Activated CD4-positive, alpha-beta T cell treated with anti-CD3 and anti-CD28 coated beads, Interleukin-2, amount 10 ng/mL, durations not matched to agents 24 days and 14 days (primary cell): ENCODE results near the gene ERLEC1. TPM values are rescaled to one million over a fixed set of nuclear protein-coding genes. Genes with fewer than 3 reads are reported as not detected.
"Not testable (repeated sequence)": the region's sequence is repeated elsewhere in the genome, so short reads cannot be mapped to it uniquely, and the experiment has no call there.

Experiments used
- DNase-seq: peaks from one replicate; pipeline ENCODE4 v3.0.0; 2022
- H3K27ac Mint-ChIP-seq: one replicate; pipeline ENCODE4 v1.8.0; 2022; ENCODE audit warnings: mild to moderate bottlenecking, mixed read lengths
- H3K27me3 Mint-ChIP-seq: one replicate; pipeline ENCODE4 v1.8.0; 2022; ENCODE audit warnings: mixed read lengths
- H3K36me3 Mint-ChIP-seq: one replicate; pipeline ENCODE4 v1.8.0; 2022; ENCODE audit warnings: low read depth, mild to moderate bottlenecking, mixed read lengths
- H3K4me1 Mint-ChIP-seq: one replicate; pipeline ENCODE4 v1.8.0; 2021; ENCODE audit warnings: mixed read lengths
- H3K4me3 Mint-ChIP-seq: one replicate; pipeline ENCODE4 v1.8.0; 2022; ENCODE audit warnings: mild to moderate bottlenecking, moderate library complexity, mixed read lengths
- H3K9me3 Mint-ChIP-seq: one replicate; pipeline ENCODE4 v1.8.0; 2021; ENCODE audit warnings: mixed read lengths
- intact Hi-C: fragments of 100-400 bp; cut with micrococcal nuclease; formaldehyde crosslinking; loops from one replicate; pipeline ENCODE4 v1.15.1; 2023
- total RNA-seq: library from RNA; stranded (reverse); gene quantifications from 2 replicates; pipeline ENCODE4 v1.2.3, GENCODE V29; 2022

The ERLEC1 gene
- total RNA-seq, 1 donor from 2014 or later = 24.9 TPM

DNA sequence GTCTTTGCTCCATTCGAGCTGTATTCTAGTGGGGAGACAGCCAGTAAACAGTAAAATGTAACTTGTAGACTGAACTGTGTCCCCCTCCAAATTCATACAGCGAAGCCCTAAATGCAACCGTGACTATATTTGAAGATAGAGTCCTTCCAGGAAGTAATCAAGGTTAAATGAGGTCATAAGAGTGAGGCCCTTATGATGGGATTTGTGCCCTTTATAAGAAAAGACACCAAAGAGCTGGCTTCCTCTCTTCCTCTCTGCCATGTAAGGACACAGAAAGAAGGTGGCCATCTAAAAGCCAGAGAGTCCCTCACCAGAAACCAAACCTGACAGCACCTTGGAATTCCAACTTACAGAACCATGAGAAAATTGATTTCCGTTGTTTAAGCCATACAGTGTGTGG lies 41.5 kb downstream of the ERLEC1 start:
- DNase-seq = no peak
- no peaks in the 10 kb centered on the region for H3K4me1 Mint-ChIP-seq
- H3K27ac Mint-ChIP-seq = no peak overlapping the region
- H3K9me3 Mint-ChIP-seq = no peaks in the 10 kb centered on the region
- no peak overlapping the region for H3K4me3 Mint-ChIP-seq
- H3K36me3 Mint-ChIP-seq = no peaks in the 10 kb centered on the region
- H3K27me3 Mint-ChIP-seq = no peaks in the 10 kb centered on the region
- intact Hi-C loops = no loop called here

DNA sequence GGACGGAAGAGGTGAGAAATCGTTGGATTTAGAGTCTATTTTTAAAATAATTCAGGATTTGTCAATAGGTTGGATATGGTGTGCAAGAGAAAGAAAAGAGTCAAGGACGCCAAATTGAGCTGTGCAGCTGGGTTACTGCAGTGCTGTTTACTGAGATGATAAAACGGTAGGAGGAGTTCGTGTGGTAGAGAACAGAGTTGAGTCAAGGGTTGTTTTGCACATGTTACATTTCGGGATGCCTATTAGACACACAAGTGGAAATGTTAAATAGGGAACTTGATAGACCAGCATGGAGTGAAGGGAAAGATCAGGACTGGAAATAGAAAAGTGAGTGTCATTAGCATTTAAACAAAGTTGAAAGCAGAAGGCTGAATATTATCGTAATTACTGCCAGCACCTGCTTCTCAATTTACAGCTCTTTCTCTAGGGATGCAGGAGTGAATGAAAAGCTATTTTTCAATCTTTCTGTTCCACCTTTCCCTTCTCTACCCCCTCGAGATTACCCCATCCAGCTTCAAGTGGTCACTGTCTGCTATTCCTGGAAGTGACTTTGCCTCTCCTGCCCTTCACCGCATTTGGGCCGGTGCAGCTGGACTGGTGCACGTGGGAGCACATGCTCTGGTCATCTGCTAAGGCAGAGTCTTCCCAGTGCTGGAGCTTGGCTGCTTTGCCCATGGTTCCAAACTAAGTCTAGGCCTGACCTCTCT lies 42.6 kb downstream of the ERLEC1 start:
- Mint-ChIP-seq H3K27ac (no peak overlapping the region), H3K9me3 (no peaks in the 10 kb centered on the region), H3K36me3 (peaks cover 3% of the 10 kb centered on the region), H3K4me1 (no peaks in the 10 kb centered on the region), H3K27me3 (no peaks in the 10 kb centered on the region), H3K4me3 (no peak overlapping the region)
- DNase-seq = no peak
- intact Hi-C loops = no loop called here

DNA sequence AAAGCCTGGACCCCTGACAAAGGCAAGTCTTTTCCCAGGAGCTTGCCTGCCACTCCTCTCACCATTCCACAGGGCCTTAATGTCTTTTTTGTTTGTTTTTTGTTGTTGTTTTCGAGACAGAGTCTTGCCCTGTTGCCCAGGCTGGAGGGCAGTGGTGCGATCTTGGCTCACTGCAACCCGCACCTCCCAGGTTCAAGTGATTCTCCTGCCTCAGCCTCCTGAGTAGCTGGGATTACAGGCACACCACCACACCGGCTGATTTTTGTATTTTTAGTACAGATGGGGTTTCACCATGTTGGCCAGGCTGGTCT lies 43.1 kb downstream of the ERLEC1 start:
- intact Hi-C loops = not testable (repeated sequence)

DNA sequence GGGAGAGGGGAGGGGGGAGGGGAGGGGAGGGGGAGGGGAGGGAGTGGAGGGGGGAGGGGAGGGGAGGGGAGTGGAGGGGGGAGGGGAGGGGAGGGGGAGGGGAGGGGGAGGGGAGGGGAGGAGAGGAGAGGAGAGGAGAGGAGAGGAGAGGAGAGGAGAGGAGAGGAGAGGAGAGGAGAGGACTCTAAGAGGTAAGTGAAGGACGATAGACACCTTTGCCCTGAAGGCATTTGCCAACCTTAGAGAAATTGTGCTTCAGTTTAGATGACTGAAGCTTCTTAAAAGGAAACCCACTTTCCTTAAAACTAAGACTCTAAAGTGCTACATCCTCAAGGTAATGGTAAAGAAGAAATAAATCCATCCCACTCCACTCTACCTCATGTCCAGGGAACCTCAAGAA lies 53.7 kb downstream of the ERLEC1 start:
- no peaks in the 10 kb centered on the region for H3K9me3 Mint-ChIP-seq
- H3K4me3 Mint-ChIP-seq = no peak overlapping the region
- H3K4me1 Mint-ChIP-seq = peaks cover 2% of the 10 kb centered on the region
- intact Hi-C loops = no loop called here
- no peaks in the 10 kb centered on the region for H3K36me3 Mint-ChIP-seq
- no peak overlapping the region for H3K27ac Mint-ChIP-seq
- H3K27me3 Mint-ChIP-seq = no peaks in the 10 kb centered on the region
- no peak for DNase-seq

More for the DNA sequence above, 43.1 kb downstream of the ERLEC1 start:
- not testable (repeated sequence) for H3K9me3 Mint-ChIP-seq, H3K36me3 Mint-ChIP-seq, H3K27ac Mint-ChIP-seq, H3K4me1 Mint-ChIP-seq, H3K4me3 Mint-ChIP-seq, DNase-seq, H3K27me3 Mint-ChIP-seq

DNA sequence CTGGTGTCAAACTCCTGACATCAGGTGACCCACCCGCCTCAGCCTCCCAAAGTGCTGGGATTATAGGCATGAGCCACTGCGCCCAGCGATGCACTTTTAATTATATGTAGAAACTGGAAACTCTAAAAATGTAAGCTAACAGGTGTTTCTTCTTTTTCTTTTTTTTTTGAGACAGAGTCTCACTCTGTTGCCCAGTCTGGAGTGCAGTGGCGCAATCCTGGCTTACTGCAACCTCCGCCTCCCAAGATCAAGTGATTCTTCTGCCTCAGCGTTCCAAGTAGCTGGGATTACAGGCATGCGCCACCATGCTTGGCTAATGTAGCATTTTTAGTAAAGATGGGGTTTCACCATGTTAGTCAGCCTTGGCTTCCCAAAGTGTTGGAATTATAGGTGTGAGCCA lies 54.8 kb downstream of the ERLEC1 start:
- not testable (repeated sequence) for H3K36me3 Mint-ChIP-seq

DNA sequence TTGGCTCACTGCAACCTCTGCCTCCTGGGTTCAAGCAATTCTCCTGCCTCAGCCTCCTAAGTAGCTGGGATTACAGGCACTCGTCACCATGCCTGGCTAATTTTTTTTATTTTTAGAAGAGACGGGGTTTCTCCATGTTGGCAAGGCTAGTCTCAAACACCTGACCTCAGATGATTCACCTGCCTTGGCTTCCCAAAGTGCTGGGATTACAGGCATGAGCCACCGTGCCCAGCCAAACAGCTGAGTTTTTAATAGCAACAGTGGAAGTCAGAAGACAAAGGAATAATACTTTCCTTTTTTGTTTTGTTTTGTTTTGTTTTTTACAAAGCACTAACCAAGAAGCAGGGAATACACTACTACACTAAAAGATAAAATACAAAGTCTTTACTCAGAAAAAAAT lies 56.0 kb downstream of the ERLEC1 start:
- no peaks in the 10 kb centered on the region for H3K36me3 Mint-ChIP-seq
- H3K4me3 Mint-ChIP-seq = no peak overlapping the region
- H3K9me3 Mint-ChIP-seq = no peaks in the 10 kb centered on the region
- no peaks in the 10 kb centered on the region for H3K27me3 Mint-ChIP-seq
- intact Hi-C loops = no loop called here
- H3K27ac Mint-ChIP-seq = no peak overlapping the region
- H3K4me1 Mint-ChIP-seq = peaks cover 2% of the 10 kb centered on the region
- no peak for DNase-seq

More for the DNA sequence above, 54.8 kb downstream of the ERLEC1 start:
- DNase-seq, H3K27ac Mint-ChIP-seq, H3K4me1 Mint-ChIP-seq, intact Hi-C loops, H3K4me3 Mint-ChIP-seq, H3K27me3 Mint-ChIP-seq, H3K9me3 Mint-ChIP-seq: not testable (repeated sequence)

DNA sequence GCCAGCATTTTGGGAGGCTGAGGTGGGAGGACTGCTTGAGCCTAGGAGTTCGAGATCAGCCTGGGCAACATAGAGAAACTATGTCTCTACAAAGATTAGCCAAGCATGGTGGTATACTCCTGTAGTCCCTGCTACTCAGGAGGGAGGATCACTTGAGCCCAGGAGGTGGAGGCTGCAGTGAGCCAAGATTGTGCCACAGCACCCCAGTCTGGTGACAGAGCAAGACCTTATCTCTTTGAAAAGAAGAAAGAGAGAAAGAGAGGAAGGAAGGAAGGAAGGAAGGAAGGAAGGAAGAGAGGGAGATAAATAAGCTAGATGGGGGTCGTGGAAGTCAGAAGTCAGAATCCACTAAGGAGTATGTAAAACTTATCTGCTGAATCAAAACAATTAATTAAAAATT lies 56.8 kb downstream of the ERLEC1 start:
- Mint-ChIP-seq H3K36me3 (peaks cover 2% of the 10 kb centered on the region), H3K9me3 (no peaks in the 10 kb centered on the region), H3K4me3 (no peak overlapping the region), H3K4me1 (peaks cover 2% of the 10 kb centered on the region), H3K27ac (no peak overlapping the region), H3K27me3 (no peaks in the 10 kb centered on the region)
- intact Hi-C loops = no loop called here
- no peak for DNase-seq

DNA sequence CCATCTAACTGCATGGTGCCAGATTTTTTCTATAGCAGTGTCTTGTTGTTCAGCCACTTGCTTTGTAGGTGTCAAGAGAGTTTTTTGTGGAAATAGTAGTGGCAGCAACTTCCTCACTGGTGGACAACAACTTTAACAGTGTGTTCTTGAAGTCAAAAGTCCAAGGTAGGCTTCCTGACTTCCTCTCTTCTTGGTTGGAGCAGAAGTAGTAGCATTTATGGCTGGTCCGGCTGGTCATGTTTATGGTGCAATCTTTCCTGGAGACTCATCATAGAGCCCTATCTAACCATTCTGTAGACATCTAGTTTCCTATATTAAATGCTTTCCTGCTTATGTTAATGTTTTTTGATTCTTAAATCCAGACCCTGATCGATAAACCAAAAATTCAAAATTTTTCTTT lies 61.2 kb downstream of the ERLEC1 start:
- Mint-ChIP-seq H3K4me1 (no peaks in the 10 kb centered on the region), H3K27me3 (no peaks in the 10 kb centered on the region), H3K9me3 (no peaks in the 10 kb centered on the region), H3K36me3 (peaks cover 7% of the 10 kb centered on the region), H3K4me3 (no peak overlapping the region), H3K27ac (no peak overlapping the region)
- intact Hi-C loops = no loop called here
- DNase-seq = no peak

DNA sequence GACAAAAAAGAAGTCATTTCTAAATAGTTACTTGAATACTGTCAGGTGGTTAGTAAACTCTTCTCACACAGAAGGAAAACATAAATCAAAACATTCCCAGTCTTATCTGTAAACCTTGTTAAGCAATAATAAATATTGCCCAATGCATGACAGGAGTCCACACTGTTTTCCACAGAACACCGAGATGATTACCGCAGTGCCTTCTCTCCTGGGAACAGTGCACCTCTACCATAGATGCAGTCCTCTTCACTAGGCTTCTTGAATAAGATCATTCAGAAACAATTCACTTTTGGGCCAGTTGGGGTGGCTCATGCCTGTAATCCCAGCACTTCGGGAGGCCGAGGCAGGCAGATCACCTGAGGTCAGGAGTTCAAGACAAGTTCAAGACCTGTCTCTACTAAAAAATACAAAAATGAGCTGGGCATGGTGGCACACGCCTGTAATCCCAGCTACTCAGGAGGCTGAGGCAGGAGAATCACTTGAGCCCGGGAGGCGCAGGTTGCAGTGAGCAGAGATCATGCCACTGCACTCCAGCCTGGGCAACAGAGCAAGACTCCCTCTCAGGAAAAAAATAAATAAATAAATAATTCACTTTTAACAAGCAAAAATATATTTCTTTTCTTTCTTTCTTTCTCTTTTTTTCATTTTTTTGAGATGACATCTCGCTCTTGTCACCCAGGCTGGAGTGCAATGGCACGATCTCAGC lies 64.4 kb downstream of the ERLEC1 start:
- intact Hi-C loops, H3K9me3 Mint-ChIP-seq, DNase-seq, H3K4me1 Mint-ChIP-seq, H3K4me3 Mint-ChIP-seq, H3K27me3 Mint-ChIP-seq, H3K27ac Mint-ChIP-seq: not testable (repeated sequence)
- H3K36me3 Mint-ChIP-seq = peaks cover 18% of the 10 kb centered on the region

DNA sequence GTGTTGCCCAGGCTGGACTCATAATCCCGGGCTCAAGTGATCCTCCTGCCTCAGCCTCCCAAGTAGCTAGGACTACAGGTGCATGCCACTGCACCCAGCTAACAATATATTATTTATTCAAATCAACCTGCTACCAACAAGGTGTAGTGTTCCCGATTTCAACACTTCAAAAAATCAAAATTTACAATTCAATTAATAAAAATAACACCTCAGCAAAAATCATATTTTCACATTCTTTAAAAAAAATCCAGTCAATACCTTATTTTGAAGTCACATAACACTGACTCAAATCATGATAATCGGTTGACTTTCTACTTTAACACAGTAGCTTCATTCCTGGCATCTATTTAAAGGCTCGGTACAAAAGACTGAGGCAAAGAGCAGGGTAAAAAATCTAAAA lies 65.7 kb downstream of the ERLEC1 start:
- intact Hi-C loops = no loop called here
- H3K27me3 Mint-ChIP-seq = no peaks in the 10 kb centered on the region
- H3K27ac Mint-ChIP-seq = no peak overlapping the region
- H3K36me3 Mint-ChIP-seq = peaks cover 18% of the 10 kb centered on the region
- H3K4me1 Mint-ChIP-seq = no peaks in the 10 kb centered on the region
- no peak overlapping the region for H3K4me3 Mint-ChIP-seq
- no peaks in the 10 kb centered on the region for H3K9me3 Mint-ChIP-seq
- no peak for DNase-seq

DNA sequence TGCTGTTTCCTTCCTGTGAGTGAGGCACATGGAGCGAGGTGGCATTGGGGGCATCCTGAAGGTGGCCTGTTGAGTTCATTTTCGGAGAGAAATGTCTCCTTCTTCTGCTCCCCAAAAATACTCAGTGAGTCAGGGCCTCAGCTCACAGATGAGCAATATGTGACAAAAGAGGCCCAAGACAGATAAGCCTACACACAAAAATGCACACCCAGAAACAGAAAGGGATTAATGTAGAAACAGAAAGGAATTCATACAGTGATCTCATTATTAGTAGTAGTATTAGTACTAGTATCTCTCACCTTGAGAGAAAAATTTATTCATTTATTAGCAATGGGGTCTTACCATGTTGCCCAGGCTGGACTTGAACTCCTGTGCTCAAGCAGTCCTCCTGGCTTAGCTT lies 67.8 kb downstream of the ERLEC1 start:
- Mint-ChIP-seq H3K9me3 (no peaks in the 10 kb centered on the region), H3K4me1 (no peaks in the 10 kb centered on the region), H3K27me3 (no peaks in the 10 kb centered on the region), H3K4me3 (no peak overlapping the region), H3K27ac (no peak overlapping the region), H3K36me3 (peaks cover 21% of the 10 kb centered on the region)
- intact Hi-C loops = no loop called here
- DNase-seq = no peak

DNA sequence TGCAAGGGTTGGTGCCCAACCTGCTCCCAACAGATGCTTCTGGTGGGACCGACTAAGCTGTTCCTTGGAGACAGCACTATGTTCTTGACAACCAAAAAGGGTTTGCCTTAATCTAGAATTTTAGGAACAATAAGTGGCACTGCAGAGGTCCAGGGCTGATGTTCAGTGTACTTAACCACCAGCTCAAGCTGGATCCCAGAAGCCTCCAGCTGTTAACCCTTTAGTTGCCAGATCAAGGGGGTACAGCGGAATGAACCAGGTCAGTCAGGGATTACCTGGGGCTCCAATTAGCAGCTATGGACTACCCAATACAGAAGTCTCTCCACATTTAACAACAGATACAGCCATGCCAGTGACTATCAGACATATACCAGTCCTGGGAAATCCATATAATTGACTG lies 69.4 kb downstream of the ERLEC1 start:
- H3K4me3 Mint-ChIP-seq = no peak overlapping the region
- DNase-seq = no peak
- peaks cover 24% of the 10 kb centered on the region for H3K36me3 Mint-ChIP-seq
- H3K27ac Mint-ChIP-seq = no peak overlapping the region
- no peaks in the 10 kb centered on the region for H3K27me3 Mint-ChIP-seq
- intact Hi-C loops = no loop called here
- no peaks in the 10 kb centered on the region for H3K9me3 Mint-ChIP-seq
- H3K4me1 Mint-ChIP-seq = no peaks in the 10 kb centered on the region

DNA sequence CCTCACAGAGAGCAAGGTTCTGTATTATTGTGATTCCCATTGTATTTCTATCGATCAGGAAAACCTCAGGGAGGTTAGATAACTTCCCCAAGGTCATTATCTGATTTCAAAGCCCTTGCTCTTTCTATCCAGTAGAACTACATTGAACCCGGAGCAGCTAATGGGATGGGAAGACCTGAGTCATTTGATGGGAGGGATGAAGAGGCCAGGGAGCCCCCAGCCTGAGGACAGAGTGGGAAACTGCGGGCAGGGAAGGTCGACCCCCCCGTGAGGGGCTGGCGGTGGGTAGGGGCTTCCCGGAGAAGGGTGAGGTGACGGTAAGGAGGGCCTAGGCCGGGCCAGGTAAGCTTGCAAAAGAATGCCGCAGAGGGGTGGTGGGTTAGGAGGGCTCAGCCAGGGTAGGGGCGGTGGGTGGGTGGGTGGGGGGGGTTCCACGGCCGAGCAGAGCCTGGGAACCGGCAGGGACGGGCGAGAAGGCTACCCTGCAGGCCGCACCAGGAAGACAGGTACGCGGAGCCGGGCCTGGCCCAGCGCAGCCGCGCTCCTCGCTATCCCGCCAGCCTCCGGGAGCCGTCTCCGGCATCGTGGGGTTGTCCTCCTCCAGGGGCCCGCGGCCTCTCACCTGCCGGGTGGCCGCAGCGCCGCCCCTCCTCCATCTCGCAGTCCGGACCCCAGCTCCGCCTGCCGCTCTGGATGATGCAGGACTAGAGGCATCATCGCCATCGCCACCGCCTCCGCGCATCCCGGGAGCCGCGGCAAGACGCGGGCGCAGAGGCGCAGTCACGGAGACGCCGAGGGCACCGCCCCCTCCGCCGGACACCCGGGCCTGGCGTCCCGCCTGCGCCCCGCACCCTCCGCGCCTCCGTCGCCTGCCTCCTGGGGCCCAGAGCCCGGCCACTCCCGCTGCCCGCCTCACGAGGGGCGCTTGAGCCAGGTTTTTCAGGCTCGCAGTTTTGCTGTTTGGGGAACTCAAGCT lies 72.7 kb downstream of the ERLEC1 start, which contains the start of gene GPR75:
Gene GPR75 (minus strand): TSS at position 762 of the 976 bp plus-strand sequence. CDS start 5,211 bp downstream, outside the sequence.
- H3K9me3 Mint-ChIP-seq = no peaks in the 10 kb centered on the region
- H3K4me1 Mint-ChIP-seq = no peaks in the 10 kb centered on the region
- peaks cover 13% of the 10 kb centered on the region for H3K36me3 Mint-ChIP-seq
- no peak for DNase-seq
- H3K27me3 Mint-ChIP-seq = no peaks in the 10 kb centered on the region
- no peak within 1 kb of the TSS for H3K4me3 Mint-ChIP-seq
- H3K27ac Mint-ChIP-seq = no peak within 1 kb of the TSS
- intact Hi-C loops = no loop called here

DNA sequence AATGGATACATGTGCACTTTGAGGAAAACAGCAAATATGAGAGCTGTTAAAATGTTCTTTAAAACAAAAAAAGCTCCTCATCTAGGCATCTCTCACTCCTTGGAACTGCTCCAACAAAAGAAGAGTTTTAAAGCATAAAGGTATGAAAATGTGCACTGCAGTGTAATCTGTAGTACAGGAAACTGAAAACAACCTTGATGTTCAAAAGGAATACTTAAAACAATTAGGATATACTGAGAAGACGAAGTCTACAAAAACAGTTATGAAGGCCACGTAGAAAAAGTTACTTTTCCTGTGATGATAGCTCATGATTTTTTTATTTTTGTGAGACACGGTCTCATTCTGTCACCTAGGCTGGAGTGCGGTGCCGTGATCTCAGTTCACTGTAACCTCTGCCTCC lies 75.0 kb downstream of the ERLEC1 start:
- Mint-ChIP-seq H3K27me3 (no peaks in the 10 kb centered on the region), H3K4me3 (no peak overlapping the region), H3K36me3 (peaks cover 28% of the 10 kb centered on the region), H3K4me1 (no peaks in the 10 kb centered on the region), H3K9me3 (no peaks in the 10 kb centered on the region), H3K27ac (no peak overlapping the region)
- DNase-seq = no peak
- intact Hi-C loops = no loop called here
